ENCODE results near the gene SNX33. TPM values are rescaled to one million over a fixed set of nuclear protein-coding genes. Genes with fewer than 3 reads are reported as not detected.
"Not testable (repeated sequence)": the region's sequence is repeated elsewhere in the genome, so short reads cannot be mapped to it uniquely, and the experiment has no call there.

The SNX33 gene
- total and polyA plus RNA-seq, 2 experiments from 2014 or later: 17.8 to 21.8 TPM

- DNase-seq (ENCODE audit: low spot score): no peak
- no peak for TF ChIP-seq CTCF (IDR thresholded peaks at IDR 0.05; ENCODE audit: poor library complexity)
- Histone ChIP-seq H3K4me3 (no peak overlapping the region), H3K36me3 (replicated peaks; ENCODE audit: insufficient read depth, low read depth) (no peaks in the 10 kb centered on the region), H3K27ac (no peak overlapping the region), H3K4me1 (ENCODE audit: insufficient read depth) (peaks cover 4% of the 10 kb centered on the region), H3K9me3 (ENCODE audit: low read depth) (no peaks in the 10 kb centered on the region), H3K9me2 (replicated peaks; ENCODE audit: insufficient read depth) (no peaks in the 10 kb centered on the region), H3K79me2 (no peaks in the 10 kb centered on the region), H3K4me2 (no peak overlapping the region), H2AFZ (no peak overlapping the region), H3K27me3 (no peaks in the 10 kb centered on the region), H4K20me1 (ENCODE audit: insufficient read depth, poor library complexity, severe bottlenecking) (no peaks in the 10 kb centered on the region)
- WGBS (ENCODE audit: low lambda C conversion rate, missing lambda C conversion rate): 96% methylated on average over 37 of the region's 44 CpGs
These were observed 40.0 kb downstream of the SNX33 start for GRCh38 chr15:75687486-75688277.

- Histone ChIP-seq H2AFZ (no peak overlapping the region), H4K20me1 (ENCODE audit: insufficient read depth, poor library complexity, severe bottlenecking) (no peaks in the 10 kb centered on the region), H3K79me2 (no peaks in the 10 kb centered on the region), H3K4me2 (no peak overlapping the region), H3K9me2 (replicated peaks; ENCODE audit: insufficient read depth) (no peaks in the 10 kb centered on the region), H3K27ac (no peak overlapping the region), H3K4me3 (no peak overlapping the region), H3K36me3 (replicated peaks; ENCODE audit: insufficient read depth, low read depth) (no peaks in the 10 kb centered on the region), H3K4me1 (ENCODE audit: insufficient read depth) (peaks cover 4% of the 10 kb centered on the region), H3K27me3 (no peaks in the 10 kb centered on the region), H3K9me3 (ENCODE audit: low read depth) (no peaks in the 10 kb centered on the region)
- TF ChIP-seq EZH2phosphoT487 (IDR thresholded peaks at IDR 0.05; ENCODE audit: low read depth, severe bottlenecking, unreplicated experiment) (no peak), CTCF (IDR thresholded peaks at IDR 0.05; ENCODE audit: poor library complexity) (no peak), EZH2 (IDR thresholded peaks at IDR 0.05; ENCODE audit: borderline replicate concordance) (no peak)
- WGBS (ENCODE audit: low lambda C conversion rate, missing lambda C conversion rate): 99% methylated on average over 7 of the region's 7 CpGs
- DNase-seq (ENCODE audit: low spot score): no peak
These were observed 40.5 kb downstream of the SNX33 start for GRCh38 chr15:75688278-75688557.

- H3K4me1 ChIP-seq (ENCODE audit: insufficient read depth): peaks cover 2% of the 10 kb centered on the region
- no peaks in the 10 kb centered on the region for H3K9me3 ChIP-seq (ENCODE audit: low read depth)
- no peaks in the 10 kb centered on the region for H4K20me1 ChIP-seq (ENCODE audit: insufficient read depth, poor library complexity, severe bottlenecking)
- H3K27ac ChIP-seq: no peak overlapping the region
- H3K4me3 ChIP-seq: no peak overlapping the region
- TF ChIP-seq EZH2phosphoT487 (IDR thresholded peaks at IDR 0.05; ENCODE audit: low read depth, severe bottlenecking, unreplicated experiment) (no peak), CTCF (IDR thresholded peaks at IDR 0.05; ENCODE audit: poor library complexity) (no peak), EZH2 (IDR thresholded peaks at IDR 0.05; ENCODE audit: borderline replicate concordance) (no peak)
- no peak for DNase-seq (ENCODE audit: low spot score)
- H3K4me2 ChIP-seq: no peak overlapping the region
- H3K27me3 ChIP-seq: no peaks in the 10 kb centered on the region
- no peaks in the 10 kb centered on the region for H3K9me2 ChIP-seq (replicated peaks; ENCODE audit: insufficient read depth)
- H3K36me3 ChIP-seq (replicated peaks; ENCODE audit: insufficient read depth, low read depth): no peaks in the 10 kb centered on the region
- no peaks in the 10 kb centered on the region for H3K79me2 ChIP-seq
- no peak overlapping the region for H2AFZ ChIP-seq
- 97% methylated on average over 23 of the region's 26 CpGs for WGBS (ENCODE audit: low lambda C conversion rate, missing lambda C conversion rate)
These were observed 41.1 kb downstream of the SNX33 start for GRCh38 chr15:75688831-75689230.

- H3K36me3 ChIP-seq (replicated peaks; ENCODE audit: insufficient read depth, low read depth): not testable (repeated sequence)
These were observed 41.7 kb downstream of the SNX33 start for GRCh38 chr15:75689429-75689828.

GRCh38 chr15:75692311-75692710, 44.6 kb downstream of the SNX33 start:
- H3K79me2 ChIP-seq; H3K4me2 ChIP-seq; H4K20me1 ChIP-seq (ENCODE audit: insufficient read depth, poor library complexity, severe bottlenecking); H3K27ac ChIP-seq; H3K36me3 ChIP-seq (replicated peaks; ENCODE audit: insufficient read depth, low read depth); H3K4me3 ChIP-seq; DNase-seq (ENCODE audit: low spot score); H3K9me3 ChIP-seq (ENCODE audit: low read depth); H3K27me3 ChIP-seq; H2AFZ ChIP-seq; H3K9me2 ChIP-seq (replicated peaks; ENCODE audit: insufficient read depth): not testable (repeated sequence)
- WGBS (ENCODE audit: low lambda C conversion rate, missing lambda C conversion rate): 96% methylated on average over 4 of the region's 4 CpGs
- H3K4me1 ChIP-seq (ENCODE audit: insufficient read depth): peaks cover 21% of the 10 kb centered on the region

More at GRCh38 chr15:75689429-75689828, 41.7 kb downstream of the SNX33 start:
- H3K9me2 ChIP-seq (replicated peaks; ENCODE audit: insufficient read depth); H3K27ac ChIP-seq; H3K4me1 ChIP-seq (ENCODE audit: insufficient read depth); H3K4me3 ChIP-seq; H2AFZ ChIP-seq; H3K79me2 ChIP-seq; DNase-seq (ENCODE audit: low spot score); H3K27me3 ChIP-seq; H3K9me3 ChIP-seq (ENCODE audit: low read depth); H3K4me2 ChIP-seq; H4K20me1 ChIP-seq (ENCODE audit: insufficient read depth, poor library complexity, severe bottlenecking): not testable (repeated sequence)
- WGBS (ENCODE audit: low lambda C conversion rate, missing lambda C conversion rate): 94% methylated on average over 20 of the region's 20 CpGs

- H2AFZ ChIP-seq; H3K9me2 ChIP-seq (replicated peaks; ENCODE audit: insufficient read depth); H3K9me3 ChIP-seq (ENCODE audit: low read depth); H3K4me2 ChIP-seq; H3K36me3 ChIP-seq (replicated peaks; ENCODE audit: insufficient read depth, low read depth); H3K27ac ChIP-seq; DNase-seq (ENCODE audit: low spot score); H4K20me1 ChIP-seq (ENCODE audit: insufficient read depth, poor library complexity, severe bottlenecking); H3K4me3 ChIP-seq; H3K79me2 ChIP-seq; H3K27me3 ChIP-seq: not testable (repeated sequence)
- 96% methylated on average over 11 of the region's 15 CpGs for WGBS (ENCODE audit: low lambda C conversion rate, missing lambda C conversion rate)
- peaks cover 22% of the 10 kb centered on the region for H3K4me1 ChIP-seq (ENCODE audit: insufficient read depth)
These were observed 45.3 kb downstream of the SNX33 start for GRCh38 chr15:75693028-75693427.

All from hepatocyte (in vitro differentiated cells).